Transverse colon (tissue), 3 donors: Measurements from ENCODE around the gene SGCG.
A peak's percentile ranks its signal among the peaks of the same experiment; 100 is the strongest.

ENCODE experiments used
- POLR2A ChIP-seq: fragments of 450-650 bp; IDR thresholded peaks from one replicate; pipeline ENCODE4 v1.6.1; 2016; ENCODE audit warnings: antibody characterized with exemption, mild to moderate bottlenecking, moderate library complexity
- TF ChIP-seq, protein P1 (sequence below), 5 experiments: fragments of 200-600 bp in 3 of 5; fragments of 450-650 bp in 2 of 5; sonication (generic) in 3 of 5; IDR thresholded peaks; 1 replicate in 2 of 5; 2 replicates in 3 of 5; pipeline ENCODE4 v1.5.1; 2016 to 2017; ENCODE audit warnings: antibody characterized with exemption in 5 of 5, inconsistent platforms in 3 of 5, mild to moderate bottlenecking in 2 of 5, moderate library complexity in 1 of 5

DNA sequence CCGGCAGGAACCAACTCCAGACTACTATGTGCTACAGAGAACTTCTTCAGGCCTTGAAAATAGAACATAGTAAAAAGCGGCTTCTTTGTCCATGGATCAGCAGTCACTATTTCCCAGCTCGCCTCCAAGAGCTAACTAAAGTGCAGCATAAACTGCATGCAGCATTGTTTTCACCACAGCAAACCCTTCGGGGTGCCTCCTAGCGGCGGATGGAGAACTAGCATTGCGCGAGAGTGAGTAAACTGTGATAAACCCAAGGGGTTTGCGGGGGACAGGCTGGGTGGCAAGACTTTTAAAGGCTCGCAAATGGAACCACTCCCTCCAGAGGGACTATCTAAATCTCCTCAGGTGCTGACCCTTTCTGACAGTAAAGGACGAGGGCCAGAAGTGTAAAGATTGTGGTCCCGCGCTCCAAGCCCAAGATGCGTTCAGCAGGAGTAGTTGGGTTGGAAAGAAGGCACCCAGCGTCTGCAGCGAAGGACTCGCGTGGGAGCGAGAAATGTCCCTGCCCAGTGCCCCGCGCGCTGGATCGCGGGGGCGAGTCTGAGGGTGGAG lies 21.5 kb upstream of the SGCG start:
- TF ChIP-seq, protein P1, sequence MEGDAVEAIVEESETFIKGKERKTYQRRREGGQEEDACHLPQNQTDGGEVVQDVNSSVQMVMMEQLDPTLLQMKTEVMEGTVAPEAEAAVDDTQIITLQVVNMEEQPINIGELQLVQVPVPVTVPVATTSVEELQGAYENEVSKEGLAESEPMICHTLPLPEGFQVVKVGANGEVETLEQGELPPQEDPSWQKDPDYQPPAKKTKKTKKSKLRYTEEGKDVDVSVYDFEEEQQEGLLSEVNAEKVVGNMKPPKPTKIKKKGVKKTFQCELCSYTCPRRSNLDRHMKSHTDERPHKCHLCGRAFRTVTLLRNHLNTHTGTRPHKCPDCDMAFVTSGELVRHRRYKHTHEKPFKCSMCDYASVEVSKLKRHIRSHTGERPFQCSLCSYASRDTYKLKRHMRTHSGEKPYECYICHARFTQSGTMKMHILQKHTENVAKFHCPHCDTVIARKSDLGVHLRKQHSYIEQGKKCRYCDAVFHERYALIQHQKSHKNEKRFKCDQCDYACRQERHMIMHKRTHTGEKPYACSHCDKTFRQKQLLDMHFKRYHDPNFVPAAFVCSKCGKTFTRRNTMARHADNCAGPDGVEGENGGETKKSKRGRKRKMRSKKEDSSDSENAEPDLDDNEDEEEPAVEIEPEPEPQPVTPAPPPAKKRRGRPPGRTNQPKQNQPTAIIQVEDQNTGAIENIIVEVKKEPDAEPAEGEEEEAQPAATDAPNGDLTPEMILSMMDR (IDR thresholded peaks at IDR 0.05), result peak in 2 of 5 experiments; percentile 32 to 39
- no peak for TF ChIP-seq POLR2A
